H7 (cell line): ENCODE results near the gene DAZAP2. TPM values are rescaled to one million over a fixed set of nuclear protein-coding genes. Genes with fewer than 3 reads are reported as not detected.

Source experiments
- DNase-seq: peaks from one replicate; pipeline ENCODE4 v3.0.0; 2012
- H3K27me3 ChIP-seq: 2 replicates; pipeline ENCODE4 v1.6.0; 2011; ENCODE audit warnings: mild to moderate bottlenecking, low read length; ENCODE audit not compliant: control insufficient read depth, insufficient read depth
- H3K36me3 ChIP-seq: replicated peaks from 2 replicates; pipeline ENCODE4 v1.5.1; 2011; ENCODE audit warnings: low read length; ENCODE audit not compliant: control insufficient read depth, insufficient read depth
- H3K4me3 ChIP-seq: 2 replicates; pipeline ENCODE4 v1.5.1; 2011; ENCODE audit warnings: low read depth, mild to moderate bottlenecking, control low read depth, low read length, moderate library complexity; ENCODE audit not compliant: insufficient read depth
- total RNA-seq: library from RNA; depleted of rRNA; stranded (reverse); fragments of >200 nt; shearing (Covaris generic); gene quantifications from 2 replicates; pipeline ENCODE4 v1.2.3, GENCODE V29; 2014; rRNA removed

The DAZAP2 gene
- total RNA-seq = 47.1 and 56.8 TPM in 2 replicates

- Histone ChIP-seq H3K27me3 (no peaks in the 10 kb centered on the region), H3K4me3 (peak within 1 kb of the TSS; percentile 100)
These were observed at the start of gene DAZAP2 for GRCh38 chr12:51238510-51239334. DAZAP2 (plus strand) TSS chr12:51238826; CDS start chr12:51238908, 82 bp downstream.

GRCh38 chr12:51189790-51190355, 48.8 kb upstream of the DAZAP2 start:
- peak; percentile 7 for DNase-seq

More at GRCh38 chr12:51238510-51239334, at the start of gene DAZAP2:
- peaks cover 14% of the 10 kb centered on the region for H3K36me3 ChIP-seq
- peak; percentile 99 for DNase-seq

GRCh38 chr12:51190820-51191219, 47.8 kb upstream of the DAZAP2 start:
- DNase-seq = no peak
- Histone ChIP-seq H3K36me3 (no peaks in the 10 kb centered on the region; the same call in 1 of the 2 replicates), H3K27me3 (no peaks in the 10 kb centered on the region), H3K4me3 (no peak overlapping the region)

More at GRCh38 chr12:51189790-51190355, 48.8 kb upstream of the DAZAP2 start:
- Histone ChIP-seq H3K4me3 (no peak overlapping the region), H3K27me3 (no peaks in the 10 kb centered on the region), H3K36me3 (no peaks in the 10 kb centered on the region; the same call in 1 of the 2 replicates)

GRCh38 chr12:51191516-51192283, 46.9 kb upstream of the DAZAP2 start:
- peak; percentile 14 for DNase-seq
- Histone ChIP-seq H3K36me3 (no peaks in the 10 kb centered on the region; the same call in 1 of the 2 replicates), H3K4me3 (no peak overlapping the region), H3K27me3 (no peaks in the 10 kb centered on the region)

- H3K27me3 ChIP-seq = no peaks in the 10 kb centered on the region
- no peak overlapping the region for H3K4me3 ChIP-seq
- H3K36me3 ChIP-seq = no peaks in the 10 kb centered on the region; the same call in 1 of the 2 replicates
- DNase-seq = peak; percentile 40
These were observed 46.3 kb upstream of the DAZAP2 start for GRCh38 chr12:51192284-51192671.

- Histone ChIP-seq H3K36me3 (no peaks in the 10 kb centered on the region), H3K4me3 (no peak overlapping the region), H3K27me3 (no peaks in the 10 kb centered on the region)
- peak; percentile 42 for DNase-seq
These were observed 42.8 kb upstream of the DAZAP2 start for GRCh38 chr12:51195841-51196240.

- DNase-seq = peak; percentile 31
- Histone ChIP-seq H3K4me3 (no peak overlapping the region), H3K27me3 (no peaks in the 10 kb centered on the region), H3K36me3 (no peaks in the 10 kb centered on the region)
These were observed 42.1 kb upstream of the DAZAP2 start for GRCh38 chr12:51196547-51196946.

- DNase-seq = peak; percentile 53
- H3K4me3 ChIP-seq = no peak overlapping the region
- no peaks in the 10 kb centered on the region for H3K27me3 ChIP-seq
- H3K36me3 ChIP-seq = no peaks in the 10 kb centered on the region
These were observed 40.7 kb upstream of the DAZAP2 start for GRCh38 chr12:51197736-51198567.

GRCh38 chr12:51198568-51199365, 39.9 kb upstream of the DAZAP2 start:
- DNase-seq = peak; percentile 41
- Histone ChIP-seq H3K27me3 (no peaks in the 10 kb centered on the region), H3K36me3 (no peaks in the 10 kb centered on the region; the same call in 1 of the 2 replicates), H3K4me3 (no peak overlapping the region)

- Histone ChIP-seq H3K4me3 (no peak overlapping the region), H3K36me3 (no peaks in the 10 kb centered on the region; the same call in 1 of the 2 replicates), H3K27me3 (no peaks in the 10 kb centered on the region)
- peak; percentile 45 for DNase-seq
These were observed 39.2 kb upstream of the DAZAP2 start for GRCh38 chr12:51199366-51199945.

- no peaks in the 10 kb centered on the region; the same call in 1 of the 2 replicates for H3K36me3 ChIP-seq
- peak; percentile 26 for DNase-seq
- no peaks in the 10 kb centered on the region for H3K27me3 ChIP-seq
- H3K4me3 ChIP-seq = no peak overlapping the region
These were observed 38.5 kb upstream of the DAZAP2 start for GRCh38 chr12:51200156-51200555.

GRCh38 chr12:51200806-51201205, 37.8 kb upstream of the DAZAP2 start:
- H3K27me3 ChIP-seq = no peaks in the 10 kb centered on the region
- no peak for DNase-seq
- no peak overlapping the region for H3K4me3 ChIP-seq
- H3K36me3 ChIP-seq = no peaks in the 10 kb centered on the region; the same call in 1 of the 2 replicates

GRCh38 chr12:51202718-51203117, 35.9 kb upstream of the DAZAP2 start:
- no peaks in the 10 kb centered on the region; the same call in 1 of the 2 replicates for H3K36me3 ChIP-seq
- H3K4me3 ChIP-seq = no peak overlapping the region
- no peak for DNase-seq
- no peaks in the 10 kb centered on the region for H3K27me3 ChIP-seq
